CD4-positive, alpha-beta memory T cell (primary cell): Measurements from ENCODE around the gene GP9. TPM values are rescaled to one million over a fixed set of nuclear protein-coding genes. Genes with fewer than 3 reads are reported as not detected.

Source experiments
- CTCF ChIA-PET: fragments of 350-600 bp; sonication (Branson Sonifier 250); formaldehyde crosslinking; loops from one replicate; lab custom pipeline; 2021; ENCODE audit warnings: inconsistent platforms; ENCODE audit not compliant: partially characterized antibody; lab: Charles Lee
- POLR2A ChIA-PET: fragments of 350-600 bp; sonication (Branson Sonifier 250); formaldehyde crosslinking; loops from one replicate; lab custom pipeline; 2021; ENCODE audit not compliant: partially characterized antibody; lab: Charles Lee
- DNase-seq, 5 donors: peaks; one replicate each; pipeline versions ENCODE4 v3.0.0 to v3.0.0-alpha.2; 2020 to 2022; ENCODE audit warnings: mixed read lengths in 1 of 5
- H3K27ac ChIP-seq: one replicate; pipeline ENCODE4 v1.7.0; 2013; ENCODE audit warnings: low read depth, low read length
- H3K27me3 ChIP-seq: 2 replicates; pipeline ENCODE4 v1.7.0; 2013; ENCODE audit warnings: mild to moderate bottlenecking, low read length, moderate library complexity; ENCODE audit not compliant: insufficient read depth
- H3K36me3 ChIP-seq: 2 replicates; pipeline ENCODE4 v1.7.0; 2013; ENCODE audit warnings: mild to moderate bottlenecking, low read length, moderate library complexity; ENCODE audit not compliant: insufficient read depth
- H3K4me1 ChIP-seq: 2 replicates; pipeline ENCODE4 v1.7.0; 2013; ENCODE audit warnings: mild to moderate bottlenecking, low read length, moderate library complexity; ENCODE audit not compliant: insufficient read depth
- H3K4me3 ChIP-seq, 2 donors: one replicate each; pipeline ENCODE4 v1.7.0; 2013; ENCODE audit warnings: low read length in 2 of 2, mild to moderate bottlenecking in 1 of 2
- H3K9me3 ChIP-seq, 2 donors: one replicate each; pipeline ENCODE4 v1.7.0; 2013; ENCODE audit warnings: low read length in 2 of 2, control low read depth in 1 of 2; ENCODE audit not compliant: control insufficient read depth in 1 of 2
- H3K27ac Mint-ChIP-seq, 7 donors: one replicate each; pipeline ENCODE4 v1.8.0; 2020 to 2021; ENCODE audit warnings: mixed read lengths in 7 of 7, mild to moderate bottlenecking in 6 of 7, inconsistent platforms in 3 of 7, moderate library complexity in 3 of 7
- H3K27me3 Mint-ChIP-seq, 2 donors: one replicate each; pipeline ENCODE4 v1.8.0; 2020 to 2021; ENCODE audit warnings: mixed read lengths in 2 of 2
- H3K36me3 Mint-ChIP-seq, 2 donors: one replicate each; pipeline ENCODE4 v1.8.0; 2020 to 2021; ENCODE audit warnings: mixed read lengths in 2 of 2, inconsistent platforms in 1 of 2, mild to moderate bottlenecking in 1 of 2
- H3K4me1 Mint-ChIP-seq, 4 donors: one replicate each; pipeline ENCODE4 v1.8.0; 2020 to 2021; ENCODE audit warnings: mixed read lengths in 4 of 4, mild to moderate bottlenecking in 1 of 4
- H3K4me3 Mint-ChIP-seq, 8 donors: one replicate each; pipeline ENCODE4 v1.8.0; 2020 to 2021; ENCODE audit warnings: mixed read lengths in 8 of 8, mild to moderate bottlenecking in 7 of 8, moderate library complexity in 6 of 8, inconsistent platforms in 3 of 8
- H3K9me3 Mint-ChIP-seq, 8 donors: one replicate each; pipeline ENCODE4 v1.8.0; 2020 to 2021; ENCODE audit warnings: mixed read lengths in 8 of 8, mild to moderate bottlenecking in 5 of 8, inconsistent platforms in 3 of 8, moderate library complexity in 1 of 8
- intact Hi-C: fragments of 100-400 bp; cut with micrococcal nuclease; formaldehyde crosslinking; loops from one replicate; pipeline ENCODE4 v1.15.1; 2023
- polyA plus RNA-seq, 2 donors: library from polyadenylated mRNA; unstranded; fragments of 300-500 nt; fragmentation: Illumina TruSeq; gene quantifications; one replicate each; pipeline ENCODE4 v1.2.3, GENCODE V29; 2021
- total RNA-seq, 2 experiments: library from RNA; stranded (reverse); gene quantifications; one replicate each; pipeline ENCODE4 v1.2.3, GENCODE V29; 2021

Gene GP9
- total and polyA plus RNA-seq, 4 experiments from 2014 or later, result not detected

DNA sequence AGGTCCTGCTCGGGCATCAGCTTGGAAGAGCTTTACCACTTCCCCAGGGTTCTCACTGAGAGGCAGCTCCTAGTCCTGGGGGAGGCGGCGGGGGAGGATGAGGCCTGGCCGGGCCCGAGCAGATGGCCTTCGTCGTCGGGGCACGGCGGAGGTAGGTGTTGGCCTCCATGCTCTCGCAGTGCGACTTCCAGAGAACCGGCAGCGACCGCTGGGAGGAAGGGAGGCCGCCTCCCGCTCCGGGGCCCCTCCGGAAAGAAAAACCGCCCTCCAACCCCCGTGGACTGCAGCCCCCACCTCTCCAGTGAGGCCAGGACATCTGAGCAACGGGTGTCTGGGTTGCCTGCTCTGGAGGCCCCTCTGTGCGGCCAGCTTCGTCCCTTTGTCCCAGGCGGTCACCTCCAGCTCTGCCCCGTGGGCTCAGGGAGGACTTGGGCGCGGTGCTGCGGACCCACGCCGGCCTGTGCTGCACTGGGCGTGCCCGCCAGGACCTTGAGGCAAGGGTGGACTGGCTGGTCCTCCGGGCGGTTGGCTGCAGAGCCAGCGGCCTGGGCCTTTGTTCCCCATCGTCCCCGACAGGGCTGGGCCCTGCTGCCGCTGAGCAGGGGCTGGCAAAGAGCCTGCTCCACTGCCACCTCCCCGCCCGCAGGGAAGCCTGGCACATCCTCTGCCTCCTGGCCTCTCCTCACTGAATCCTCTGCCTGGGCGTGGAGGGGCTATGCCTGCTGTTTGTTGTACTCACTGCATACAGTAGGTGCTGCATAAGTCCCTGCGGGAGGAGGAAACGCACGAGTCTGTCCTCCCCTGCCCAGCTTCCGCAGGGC is 13.6 kb upstream of the GP9 start:
- Histone ChIP-seq H3K27ac (no peak overlapping the region), H3K4me1 (peaks cover 5% of the 10 kb centered on the region), H3K4me3 (no peak overlapping the region), H3K9me3 (no peaks in the 10 kb centered on the region), H3K36me3 (no peaks in the 10 kb centered on the region), H3K27me3 (no peaks in the 10 kb centered on the region)
- intact Hi-C loops, result no loop called here
- peak overlapping the region in 1 of 7 donors; percentile 70 for H3K27ac Mint-ChIP-seq
- DNase-seq, result no peak
- CTCF ChIA-PET, result interaction anchor here (0.8 to 8.6 kb wide), 3 partner anchors 20 to 200 kb away, joined by 3 to 233 read pairs (median 5); partner anchors contain the start of gene COPG1
- peaks cover 2 to 12% of the 10 kb centered on the region in 2 donors for H3K27me3 Mint-ChIP-seq
- peaks cover 0 to 4% of the 10 kb centered on the region in 2 donors for H3K36me3 Mint-ChIP-seq
- POLR2A ChIA-PET, result interaction anchor here (0.9 kb wide), 1 partner anchor 203 kb away, joined by 4 read pairs; the partner anchor contains the start of gene COPG1
- H3K9me3 Mint-ChIP-seq, result peaks cover 3 to 11% (median 5%) of the 10 kb centered on the region in 8 donors
- peaks cover 0 to 2% (median under 1%) of the 10 kb centered on the region in 4 donors for H3K4me1 Mint-ChIP-seq
- H3K4me3 Mint-ChIP-seq, result peak overlapping the region in 2 of 8 donors; percentile 15 to 39

DNA sequence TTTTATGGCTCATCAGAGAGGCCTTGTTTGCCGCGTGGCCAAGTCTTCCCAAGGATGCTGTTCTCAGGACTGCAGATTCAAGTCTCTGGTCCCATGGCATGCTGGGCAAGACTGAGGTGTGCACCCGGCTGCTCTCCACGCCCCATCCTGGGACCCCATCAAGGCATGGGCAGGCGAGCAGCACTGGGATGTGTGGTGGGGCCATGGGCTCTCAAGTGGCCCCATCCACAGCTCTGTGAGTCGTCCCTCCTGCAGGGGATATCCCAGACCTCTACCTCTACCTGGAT is 13.1 kb upstream of the GP9 start:
- intact Hi-C loops, result no loop called here
- Mint-ChIP-seq H3K9me3 (peaks cover 3 to 11% (median 5%) of the 10 kb centered on the region in 8 donors), H3K4me1 (peaks cover 0 to 2% (median under 1%) of the 10 kb centered on the region in 4 donors), H3K27ac (peak overlapping the region in 1 of 7 donors; percentile 70), H3K36me3 (peaks cover 0 to 4% of the 10 kb centered on the region in 2 donors), H3K4me3 (no peak overlapping the region), H3K27me3 (peaks cover 0 to 7% of the 10 kb centered on the region in 2 donors)
- no peak overlapping the region for H3K27ac ChIP-seq
- no peaks in the 10 kb centered on the region for H3K36me3 ChIP-seq
- ChIA-PET CTCF (interaction anchor here (8.6 kb wide), 1 partner anchor 199 kb away, joined by 233 read pairs; the partner anchor contains the start of gene COPG1), POLR2A (no interaction called here)
- no peak for DNase-seq
- H3K9me3 ChIP-seq, result no peaks in the 10 kb centered on the region
- peaks cover 5% of the 10 kb centered on the region for H3K4me1 ChIP-seq
- H3K4me3 ChIP-seq, result no peak overlapping the region
- H3K27me3 ChIP-seq, result no peaks in the 10 kb centered on the region

DNA sequence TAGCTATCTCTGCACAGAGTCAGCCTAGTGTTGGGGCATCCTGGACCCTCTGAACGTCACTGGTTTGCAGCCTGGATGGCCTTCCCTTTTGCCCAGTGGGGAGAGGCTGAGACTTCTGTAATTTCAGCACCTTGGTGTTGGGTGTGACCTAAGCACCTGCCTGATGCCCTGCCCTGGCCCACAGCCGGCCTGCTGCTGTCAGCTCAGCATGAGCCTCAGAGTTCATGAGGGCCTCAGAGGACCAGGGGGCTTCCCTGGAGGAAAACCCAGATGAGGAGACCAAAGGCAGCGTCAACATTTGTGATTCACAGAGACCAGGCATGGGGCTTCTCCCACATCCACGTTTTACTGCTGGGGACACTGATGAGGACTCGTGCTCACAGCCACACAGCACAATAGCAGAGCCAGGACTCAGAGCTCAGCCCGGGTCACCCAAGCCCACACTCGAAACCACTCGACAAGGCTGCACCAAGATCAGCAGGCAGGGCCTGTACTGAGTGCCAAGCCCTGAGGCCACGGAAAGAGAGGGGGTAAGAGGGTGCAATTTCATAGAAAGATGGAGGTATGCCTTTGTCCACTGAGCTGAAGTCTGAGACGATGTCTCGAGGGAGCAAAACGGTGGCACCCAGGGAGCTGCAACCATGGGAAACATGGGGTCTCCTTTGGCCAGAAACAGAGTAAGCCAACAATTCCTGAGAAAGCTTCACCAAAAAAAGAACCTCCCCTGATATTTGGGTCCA is 9.9 kb upstream of the GP9 start:
- Histone ChIP-seq H3K27ac (no peak overlapping the region), H3K9me3 (no peaks in the 10 kb centered on the region), H3K36me3 (no peaks in the 10 kb centered on the region), H3K27me3 (no peaks in the 10 kb centered on the region), H3K4me1 (peaks cover 5% of the 10 kb centered on the region), H3K4me3 (no peak overlapping the region)
- no peak overlapping the region for H3K4me3 Mint-ChIP-seq
- no peak overlapping the region for H3K27ac Mint-ChIP-seq
- peaks cover 3 to 6% (median 4%) of the 10 kb centered on the region in 8 donors for H3K9me3 Mint-ChIP-seq
- intact Hi-C loops, result no loop called here
- POLR2A ChIA-PET, result interaction anchor here (0.9 to 3.9 kb wide), 3 partner anchors 70 to 201 kb away, joined by 3 to 60 read pairs (median 3); partner anchors contain the start of gene RAB43
- H3K27me3 Mint-ChIP-seq, result no peaks in the 10 kb centered on the region
- CTCF ChIA-PET, result interaction anchor here (1.2 to 8.6 kb wide), 11 partner anchors 9 to 196 kb away, joined by 3 to 233 read pairs (median 32); partner anchors contain the start of genes COPG1 and RAB43
- no peak for DNase-seq
- peaks cover 0 to 4% of the 10 kb centered on the region in 2 donors for H3K36me3 Mint-ChIP-seq
- H3K4me1 Mint-ChIP-seq, result peaks cover 6 to 8% (median 6%) of the 10 kb centered on the region in 4 donors

DNA sequence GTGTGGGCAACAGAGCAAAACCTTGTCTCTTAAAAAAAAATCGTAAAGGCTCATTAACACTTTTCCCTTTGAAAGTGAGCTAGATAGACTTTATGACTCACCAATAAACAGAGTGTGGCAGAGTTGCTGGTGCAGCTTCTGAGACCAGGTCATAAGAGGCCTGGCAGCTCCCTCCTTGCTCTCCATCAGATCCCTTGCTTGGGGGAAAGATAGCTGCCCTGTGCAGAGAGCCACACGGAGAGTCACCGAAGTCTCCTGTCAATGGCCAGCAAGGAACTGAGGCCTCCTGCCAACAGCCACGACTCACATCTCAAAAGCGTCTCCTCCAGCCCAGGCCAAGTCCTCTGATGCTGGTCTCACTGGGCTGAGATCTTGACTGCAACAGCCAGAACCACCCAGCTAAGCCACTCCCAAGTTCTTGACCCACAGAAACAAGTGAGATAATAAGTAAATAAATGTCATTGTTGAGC is 8.7 kb upstream of the GP9 start:
- H3K27ac ChIP-seq, result no peak overlapping the region
- H3K27ac Mint-ChIP-seq, result peak overlapping the region in 1 of 7 donors; percentile 11
- no peaks in the 10 kb centered on the region for H3K27me3 ChIP-seq
- H3K4me1 Mint-ChIP-seq, result peaks cover 6 to 8% (median 6%) of the 10 kb centered on the region in 4 donors
- H3K4me1 ChIP-seq, result peaks cover 5% of the 10 kb centered on the region
- no peak overlapping the region for H3K4me3 ChIP-seq
- ChIA-PET POLR2A (interaction anchor here (0.6 to 3.9 kb wide), 8 partner anchors 17 to 264 kb away, joined by 3 to 60 read pairs (median 5); partner anchors contain the start of genes COPG1 and RAB43), CTCF (interaction anchor here (0.5 to 8.6 kb wide), 32 partner anchors 10 to 265 kb away, joined by 3 to 233 read pairs (median 8); partner anchors contain the start of genes CNBP, COPG1 and RAB43)
- intact Hi-C loops, result loop anchor here (2.0 kb wide), 1 partner anchor 49 kb away; no protein-coding TSS in a partner anchor
- H3K9me3 ChIP-seq, result no peaks in the 10 kb centered on the region
- H3K36me3 Mint-ChIP-seq, result peaks cover 0 to 4% of the 10 kb centered on the region in 2 donors
- no peaks in the 10 kb centered on the region for H3K36me3 ChIP-seq
- no peaks in the 10 kb centered on the region for H3K27me3 Mint-ChIP-seq
- peaks cover 3 to 6% (median 4%) of the 10 kb centered on the region in 8 donors for H3K9me3 Mint-ChIP-seq
- DNase-seq, result no peak
- no peak overlapping the region for H3K4me3 Mint-ChIP-seq

DNA sequence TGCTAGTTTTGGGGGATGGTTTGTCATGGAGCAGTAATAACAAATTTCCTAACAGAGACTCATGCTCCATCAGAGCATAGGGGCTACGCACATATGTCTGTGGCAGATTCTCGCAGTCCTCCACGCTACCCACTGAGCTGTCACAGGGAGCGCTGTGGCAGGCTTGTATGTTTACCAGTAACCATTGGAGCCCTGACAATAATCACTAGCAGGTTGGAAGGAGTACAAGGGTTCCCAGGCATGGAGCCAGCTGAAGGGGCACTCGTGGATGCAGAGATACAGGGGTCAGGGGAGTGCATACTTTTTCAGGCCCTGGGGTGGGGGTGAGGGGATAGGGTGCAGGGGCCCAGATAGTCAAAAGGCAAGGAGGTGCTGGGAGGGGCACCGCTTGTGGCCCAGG is 7.9 kb upstream of the GP9 start:
- H3K4me3 Mint-ChIP-seq, result no peak overlapping the region
- intact Hi-C loops, result loop anchor here (1.0 to 2.0 kb wide), 5 partner anchors 50 to 193 kb away; partner anchors contain the start of gene ISY1
- peaks cover 6 to 8% (median 7%) of the 10 kb centered on the region in 4 donors for H3K4me1 Mint-ChIP-seq
- H3K27me3 ChIP-seq, result no peaks in the 10 kb centered on the region
- peak overlapping the region in 3 of 7 donors; percentile 33 to 80 (median 52) for H3K27ac Mint-ChIP-seq
- H3K36me3 Mint-ChIP-seq, result peaks cover 0 to 4% of the 10 kb centered on the region in 2 donors
- peaks cover 5% of the 10 kb centered on the region for H3K4me1 ChIP-seq
- no peak overlapping the region for H3K4me3 ChIP-seq
- H3K36me3 ChIP-seq, result no peaks in the 10 kb centered on the region
- H3K27ac ChIP-seq, result no peak overlapping the region
- H3K9me3 ChIP-seq, result no peaks in the 10 kb centered on the region
- ChIA-PET POLR2A (interaction anchor here (1.0 to 3.9 kb wide), 11 partner anchors 13 to 264 kb away, joined by 3 to 60 read pairs (median 6); partner anchors contain the start of genes CNBP, COPG1 and RAB43), CTCF (interaction anchor here (0.5 to 8.6 kb wide), 41 partner anchors 11 to 264 kb away, joined by 3 to 233 read pairs (median 7); partner anchors contain the start of genes CNBP, COPG1 and RAB43)
- peaks cover 3 to 6% (median 4%) of the 10 kb centered on the region in 8 donors for H3K9me3 Mint-ChIP-seq
- DNase-seq, result no peak
- H3K27me3 Mint-ChIP-seq, result no peaks in the 10 kb centered on the region

DNA sequence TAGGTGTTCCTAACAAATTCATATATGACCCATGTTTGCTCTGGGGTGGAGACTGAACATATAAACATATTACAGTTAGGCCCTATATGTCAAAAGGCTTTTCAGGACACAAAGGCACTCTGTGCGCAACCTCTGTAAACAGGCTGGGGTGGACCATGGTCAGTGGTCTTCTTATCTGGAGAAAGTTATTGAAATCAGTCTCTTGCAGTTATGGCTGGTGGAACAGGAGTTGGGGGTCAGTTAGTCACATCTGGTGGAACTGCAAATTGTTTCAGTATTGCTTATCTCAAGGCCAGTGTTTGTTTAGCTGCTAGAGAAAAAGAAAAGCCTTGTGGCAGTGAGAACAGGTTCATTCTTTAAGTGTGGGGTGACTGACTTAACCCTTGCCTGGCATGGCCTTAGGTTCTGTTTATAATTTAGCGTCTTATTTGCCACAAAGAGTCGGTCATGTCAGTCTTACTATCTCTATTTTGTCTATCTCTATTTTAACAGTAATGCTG is 5.9 kb upstream of the GP9 start:
- Histone ChIP-seq H3K4me1 (peaks cover 9% of the 10 kb centered on the region), H3K4me3 (no peak overlapping the region), H3K27ac (no peak overlapping the region), H3K9me3 (no peaks in the 10 kb centered on the region), H3K27me3 (no peaks in the 10 kb centered on the region), H3K36me3 (no peaks in the 10 kb centered on the region)
- Mint-ChIP-seq H3K36me3 (no peaks in the 10 kb centered on the region), H3K27ac (no peak overlapping the region), H3K27me3 (no peaks in the 10 kb centered on the region), H3K4me1 (peaks cover 6 to 17% (median 9%) of the 10 kb centered on the region in 4 donors), H3K4me3 (no peak overlapping the region), H3K9me3 (no peaks in the 10 kb centered on the region)
- CTCF ChIA-PET, result interaction anchor here (0.7 to 8.6 kb wide), 18 partner anchors 8 to 375 kb away, joined by 3 to 233 read pairs (median 8); partner anchors contain the start of genes COPG1 and RAB43
- DNase-seq, result no peak
- POLR2A ChIA-PET, result interaction anchor here (1.4 to 3.9 kb wide), 2 partner anchors 51 to 66 kb away, joined by 5 to 60 read pairs; partner anchors contain the start of gene RAB43
- intact Hi-C loops, result no loop called here
